Breast epithelium (tissue), 3 donors: ENCODE results near the gene RECQL5.

Experiments used
- POLR2A ChIP-seq: fragments of 450-650 bp; IDR thresholded peaks from one replicate; pipeline ENCODE4 v1.6.1; 2016; ENCODE audit warnings: antibody characterized with exemption, mild to moderate bottlenecking, moderate library complexity
- TF ChIP-seq, protein P1 (sequence below), 3 donors: fragments of 450-650 bp; IDR thresholded peaks; one replicate each; pipeline ENCODE4 v1.5.1; 2016 to 2017; ENCODE audit warnings: antibody characterized with exemption in 3 of 3, mild to moderate bottlenecking in 3 of 3, moderate library complexity in 3 of 3

DNA sequence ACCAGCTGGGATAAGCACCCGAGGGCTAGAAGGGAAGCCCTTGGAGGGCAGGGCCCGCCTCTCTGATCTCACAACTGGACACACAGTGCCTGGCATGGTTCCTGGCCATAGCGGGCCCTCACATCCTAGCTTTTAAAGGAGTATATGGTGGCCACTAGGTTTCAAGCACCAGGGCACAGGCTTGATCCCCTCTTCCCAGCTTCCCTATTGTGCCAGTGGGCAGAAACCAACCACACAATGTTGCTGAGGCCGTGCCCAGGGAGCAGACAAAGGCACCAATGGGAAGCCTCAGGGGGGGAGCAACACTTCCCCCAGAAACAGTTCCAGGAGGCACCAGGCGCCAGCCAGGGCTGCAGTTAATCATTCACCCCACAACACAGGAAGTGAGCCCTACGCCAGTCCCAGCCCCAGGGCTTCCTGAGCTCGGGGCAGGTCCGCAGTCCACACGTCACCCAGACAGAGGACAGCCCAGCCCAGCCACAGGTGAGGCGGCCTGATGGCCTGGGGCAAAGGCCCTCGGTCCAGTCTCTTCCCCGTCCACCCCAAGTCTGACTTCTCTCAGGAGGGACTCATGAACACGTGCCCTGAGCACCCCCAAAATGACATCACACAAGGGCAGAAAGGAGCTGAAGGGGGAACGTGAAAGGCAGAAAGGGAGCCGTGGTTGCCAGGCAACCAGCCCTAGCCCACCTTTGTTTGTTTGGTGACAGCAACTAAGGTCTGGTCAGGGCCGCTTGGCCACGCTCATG lies 20.9 kb downstream of the RECQL5 start:
- TF ChIP-seq, protein P1, sequence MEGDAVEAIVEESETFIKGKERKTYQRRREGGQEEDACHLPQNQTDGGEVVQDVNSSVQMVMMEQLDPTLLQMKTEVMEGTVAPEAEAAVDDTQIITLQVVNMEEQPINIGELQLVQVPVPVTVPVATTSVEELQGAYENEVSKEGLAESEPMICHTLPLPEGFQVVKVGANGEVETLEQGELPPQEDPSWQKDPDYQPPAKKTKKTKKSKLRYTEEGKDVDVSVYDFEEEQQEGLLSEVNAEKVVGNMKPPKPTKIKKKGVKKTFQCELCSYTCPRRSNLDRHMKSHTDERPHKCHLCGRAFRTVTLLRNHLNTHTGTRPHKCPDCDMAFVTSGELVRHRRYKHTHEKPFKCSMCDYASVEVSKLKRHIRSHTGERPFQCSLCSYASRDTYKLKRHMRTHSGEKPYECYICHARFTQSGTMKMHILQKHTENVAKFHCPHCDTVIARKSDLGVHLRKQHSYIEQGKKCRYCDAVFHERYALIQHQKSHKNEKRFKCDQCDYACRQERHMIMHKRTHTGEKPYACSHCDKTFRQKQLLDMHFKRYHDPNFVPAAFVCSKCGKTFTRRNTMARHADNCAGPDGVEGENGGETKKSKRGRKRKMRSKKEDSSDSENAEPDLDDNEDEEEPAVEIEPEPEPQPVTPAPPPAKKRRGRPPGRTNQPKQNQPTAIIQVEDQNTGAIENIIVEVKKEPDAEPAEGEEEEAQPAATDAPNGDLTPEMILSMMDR (IDR thresholded peaks at IDR 0.05): no peak
- TF ChIP-seq POLR2A: no peak
